GM12878 (cell line): ENCODE data around the gene LY6G5C. TPM values are rescaled to one million over a fixed set of nuclear protein-coding genes. Genes with fewer than 3 reads are reported as not detected.

ENCODE experiments used
- ATAC-seq: fragments of 200-7000 bp; cut with Tn5 transposase; 3 replicates; pipeline ENCODE4 v1.9.1; 2020; ENCODE audit warnings: mild to moderate bottlenecking, moderate library complexity
- BruUV-seq: library from RNA; stranded (reverse); fragments of 400-500 nt; replicated peaks from 2 replicates; lab custom pipeline; 2021; lab: Mats Ljungman, UMichigan
- CTCF ChIA-PET: fragments of 300-600 bp; sonication (Branson Sonifier 250); formaldehyde crosslinking; extraction: SDS; loops from one replicate; lab custom pipeline; 2021; ENCODE audit warnings: inconsistent platforms; lab: Yijun Ruan, JAX
- POLR2A ChIA-PET: fragments of 350-600 bp; formaldehyde crosslinking; extraction: SDS; loops from one replicate; lab custom pipeline; 2021; ENCODE audit warnings: inconsistent platforms; lab: Charles Lee
- RAD21 ChIA-PET: fragments of 300-600 bp; sonication (Branson Sonifier 250); formaldehyde crosslinking; loops from one replicate; lab custom pipeline; 2023; ENCODE audit warnings: antibody characterized with exemption; ENCODE audit not compliant: unreplicated experiment; lab: Charles Lee
- SMC1A ChIA-PET: fragments of 300-600 bp; sonication (Branson Sonifier 250); formaldehyde crosslinking; loops from one replicate; lab custom pipeline; 2023; ENCODE audit not compliant: unreplicated experiment, uncharacterized antibody; lab: Charles Lee
- DNase-seq: peaks from one replicate; pipeline ENCODE4 v3.0.0-alpha.2; 2011; ENCODE audit warnings: low read depth, low spot score
- FAIRE-seq: peaks from 3 replicates; lab custom pipeline; 2011; peaks lifted over from hg19 to GRCh38; lab: Jason Lieb, UNC
- H2AFZ ChIP-seq: 2 replicates; pipeline ENCODE4 v1.6.0; 2011; ENCODE audit warnings: low read depth, low read length, control low read depth; ENCODE audit not compliant: control insufficient read depth
- H3K27ac ChIP-seq: 2 replicates; pipeline ENCODE4 v1.5.1; 2011; ENCODE audit warnings: control low read depth; ENCODE audit not compliant: control insufficient read depth, insufficient read depth
- H3K27me3 ChIP-seq, 2 experiments: replicated peaks in 1 of 2; 2 replicates each; pipeline versions ENCODE4 v1.6.0 to v1.6.1; 2011; ENCODE audit warnings: low read length in 1 of 2; ENCODE audit not compliant: control insufficient read depth in 2 of 2, insufficient read depth in 2 of 2
- H3K36me3 ChIP-seq, 2 experiments: 2 replicates each; pipeline ENCODE4 v1.5.1; 2011; ENCODE audit warnings: low read length in 1 of 2; ENCODE audit not compliant: control insufficient read depth in 2 of 2, insufficient read depth in 2 of 2
- H3K4me1 ChIP-seq: 2 replicates; pipeline ENCODE4 v1.6.1; 2011; ENCODE audit warnings: mild to moderate bottlenecking, low read length, moderate library complexity, mixed read lengths; ENCODE audit not compliant: control insufficient read depth, insufficient read depth
- H3K4me2 ChIP-seq: 2 replicates; pipeline ENCODE4 v1.6.0; 2011; ENCODE audit warnings: control low read depth; ENCODE audit not compliant: control insufficient read depth, insufficient read depth
- H3K4me3 ChIP-seq: fragments of 200-600 bp; sonication (generic); 2 replicates; pipeline ENCODE4 v1.5.1; 2016
- H3K79me2 ChIP-seq: 2 replicates; pipeline ENCODE4 v1.6.0; 2011; ENCODE audit warnings: low read length; ENCODE audit not compliant: control insufficient read depth, insufficient read depth
- H3K9ac ChIP-seq: 2 replicates; pipeline ENCODE4 v1.8.0; 2011; ENCODE audit warnings: low read length, control low read depth, mixed read lengths; ENCODE audit not compliant: control insufficient read depth, insufficient read depth
- H3K9me3 ChIP-seq: replicated peaks from 3 replicates; pipeline ENCODE4 v1.5.1; 2011; ENCODE audit warnings: mild to moderate bottlenecking, low read length; ENCODE audit not compliant: control insufficient read depth, insufficient read depth
- H4K20me1 ChIP-seq: 2 replicates; pipeline ENCODE4 v1.6.0; 2011; ENCODE audit not compliant: control insufficient read depth, insufficient read depth
- CEBPB ChIP-seq, 2 experiments: fragments of 150-350 bp in 1 of 2; IDR thresholded peaks; 2 replicates each; pipeline ENCODE4 v1.6.1; 2012 to 2014; ENCODE audit warnings: low read depth in 2 of 2, low read length in 2 of 2, borderline replicate concordance in 1 of 2, inconsistent platforms in 1 of 2
- E2F8 ChIP-seq: fragments of 450-650 bp; IDR thresholded peaks from 2 replicates; pipeline ENCODE4 v1.6.1; 2018; ENCODE audit warnings: mild to moderate bottlenecking, low read depth, moderate library complexity; ENCODE audit not compliant: partially characterized antibody
- ETV6 ChIP-seq, 2 experiments: fragments of 450-650 bp in 1 of 2; IDR thresholded peaks in 1 of 2; conservative IDR thresholded peaks in 1 of 2; 2 replicates each; pipeline ENCODE4 v1.6.1; 2014; ENCODE audit warnings: antibody characterized with exemption in 1 of 2, borderline replicate concordance in 1 of 2, low read depth in 1 of 2, mild to moderate bottlenecking in 1 of 2, moderate library complexity in 1 of 2
- EZH2 ChIP-seq: IDR thresholded peaks from 2 replicates; pipeline ENCODE4 v1.6.1; 2012; ENCODE audit warnings: low read depth, mild to moderate bottlenecking, control low read depth, inconsistent platforms, low read length, borderline replicate concordance; ENCODE audit not compliant: control insufficient read depth
- FOXM1 ChIP-seq: IDR thresholded peaks from 2 replicates; pipeline ENCODE4 v1.6.1; 2012; ENCODE audit warnings: low read depth, mild to moderate bottlenecking, inconsistent platforms, low read length, moderate library complexity
- HCFC1 ChIP-seq: fragments of 150-350 bp; IDR thresholded peaks from 2 replicates; pipeline ENCODE4 v1.6.1; 2014; ENCODE audit warnings: low read length
- JUND ChIP-seq: IDR thresholded peaks from 2 replicates; pipeline ENCODE4 v1.6.1; 2012; ENCODE audit warnings: low read depth, mild to moderate bottlenecking, low read length, improper control_type of control experiment, moderate library complexity
- KDM1A ChIP-seq: fragments of 200-600 bp; sonication (generic); IDR thresholded peaks from 2 replicates; pipeline ENCODE4 v1.6.1; 2016; ENCODE audit warnings: borderline replicate concordance
- RAD21 ChIP-seq: IDR thresholded peaks from 2 replicates; pipeline ENCODE4 v1.6.1; 2011; ENCODE audit warnings: mild to moderate bottlenecking, low read depth, low read length, moderate library complexity; ENCODE audit not compliant: insufficient read depth
- SKIL ChIP-seq: fragments of 450-650 bp; IDR thresholded peaks from 2 replicates; pipeline ENCODE4 v1.6.1; 2017; ENCODE audit warnings: mild to moderate bottlenecking, low read depth, inconsistent platforms; ENCODE audit not compliant: poor library complexity, severe bottlenecking
- STAT1 ChIP-seq: fragments of 450-650 bp; conservative IDR thresholded peaks from 2 replicates; pipeline ENCODE4 v1.6.1; 2014; ENCODE audit warnings: antibody characterized with exemption, mild to moderate bottlenecking
- USF2 ChIP-seq: IDR thresholded peaks from 2 replicates; pipeline ENCODE4 v1.6.1; 2011; ENCODE audit warnings: low read depth, low read length, improper control_type of control experiment, borderline replicate concordance
- WGBS: methylation state at CpG from one replicate; pipeline ENCODE4 v1.1.6; 2016; ENCODE audit warnings: low lambda C conversion rate; ENCODE audit not compliant: insufficient replicate concordance, insufficient coverage; ENCODE audit errors: missing lambda C conversion rate; 5-methylcytosine and 5-hydroxymethylcytosine counted together
- in situ Hi-C: fragments of 300-500 bp; cut with MboI; formaldehyde crosslinking; loops from 9 replicates; pipeline ENCODE4 v1.14.3; 2018; ENCODE audit warnings: mixed read lengths
- intact Hi-C: fragments of 100-400 bp; cut with micrococcal nuclease; formaldehyde crosslinking; loops from one replicate; pipeline ENCODE4 v1.14.2; 2022; ENCODE audit not compliant: unreplicated experiment
- polyA plus RNA-seq, 11 experiments: library from polyadenylated mRNA; depleted of rRNA in 4 of 11; unstranded in 6 of 11; stranded (reverse) in 5 of 11; fragments of >200 nt; fragmentation: Nextera tagmentation in 4 of 11; fragmentation: Illumina TruSeq in 1 of 11; extraction: Ambion mirVana in 4 of 11; extraction: Trizol in 1 of 11; gene quantifications; 1 replicate in 1 of 11; 2 replicates in 10 of 11; pipeline versions ENCODE4 v1.2.1 to v1.2.3, GENCODE V29; 2011 to 2016; ENCODE audit warnings: inconsistent platforms in 2 of 11, missing spikeins in 2 of 11, low read depth in 1 of 11
- total RNA-seq, 4 experiments: library from RNA; depleted of rRNA in 3 of 4; stranded (reverse); fragments of >200 nt in 3 of 4; fragmentation: Illumina TruSeq in 1 of 4; extraction: Trizol in 1 of 4; gene quantifications; 2 replicates each; pipeline versions ENCODE4 v1.2.1 to v1.2.3, GENCODE V29; 2013 to 2021

The LY6G5C gene
- total and polyA plus RNA-seq, 10 of the 15 experiments (the other 5 are each of a cell fraction or from before 2014, with no cell fraction given): 0.76 to 6.1 (median 1.7) TPM

- TF ChIP-seq SKIL: no peak
Measured at GRCh38 chr6:31666337-31666965, 14.4 kb downstream of the LY6G5C start (continued).

- ChIA-PET RAD21 (interaction anchor here (0.8 to 1.6 kb wide), 6 partner anchors 12 to 172 kb away, joined by 3 to 8 read pairs (median 4); partner anchors contain the start of genes BAG6, NCR3 and TNF), POLR2A (interaction anchor here (0.5 to 5.9 kb wide), 13 partner anchors 8 to 294 kb away, joined by 3 to 107 read pairs (median 4); partner anchors contain the start of genes APOM, BAG6, LSM2 and LTB), CTCF (interaction anchor here (0.9 to 2.3 kb wide), 4 partner anchors 14 to 166 kb away, joined by 3 to 15 read pairs (median 6); partner anchors contain the start of gene BAG6), SMC1A (interaction anchor here (0.7 to 2.6 kb wide), 4 partner anchors 11 to 72 kb away, joined by 3 to 31 read pairs (median 3); partner anchors contain the start of genes APOM and BAG6)
- Histone ChIP-seq H2AFZ (peak within 1 kb of the TSS; percentile 77), H3K4me3 (peak within 1 kb of the TSS; percentile 93), H4K20me1 (no peaks in the 10 kb centered on the region), H3K9ac (peak within 1 kb of the TSS; percentile 97), H3K4me1 (peaks cover 37% of the 10 kb centered on the region), H3K36me3 (peaks cover 15 to 35% of the 10 kb centered on the region in 2 experiments), H3K4me2 (peak within 1 kb of the TSS; percentile 95), H3K79me2 (peaks cover 51% of the 10 kb centered on the region), H3K27me3 (no peaks in the 10 kb centered on the region), H3K27ac (peak within 1 kb of the TSS; percentile 94), H3K9me3 (no peaks in the 10 kb centered on the region)
- 0% methylated on average over 61 of the region's 63 CpGs for WGBS
- intact Hi-C loops: loop anchor here (1.0 to 5.0 kb wide), 3 partner anchors 45 to 167 kb away; partner anchors contain the start of genes CLIC1 and PRRC2A
- ATAC-seq: peak; percentile 89
- peak; percentile 91 for DNase-seq
- in situ Hi-C loops: no loop called here
- peak; percentile 96 for FAIRE-seq
- no TSS peak for BruUV-seq
- TF ChIP-seq RAD21 (no peak), EZH2 (no peak), FOXM1 (no peak), HCFC1 (peak; percentile 97), ETV6 (conservative IDR thresholded peaks at IDR 0.05 in 1 of 2, IDR thresholded peaks at IDR 0.05 in 1 of 2; ENCODE audit: borderline replicate concordance in 1 of 2, low read depth in 1 of 2) (no peak), KDM1A (no peak), STAT1 (no peak), CEBPB (IDR thresholded peaks at IDR 0.05; ENCODE audit: borderline replicate concordance in 1 of 2, low read depth in 2 of 2, low read length in 2 of 2) (no peak), E2F8 (peak; percentile 76), JUND (no peak), USF2 (peak; percentile 28)
Measured at GRCh38 chr6:31665501-31666336, 15.1 kb downstream of the LY6G5C start, which contains the start of gene CSNK2B. Gene CSNK2B, plus strand, starts transcription at chr6:31666080. Its CDS starts 752 bp downstream, at chr6:31666832.
